SK-N-SH treated with all-trans-retinoic acid at 6 μM for 48 hours (cell line): ENCODE results near the gene BIN1.

ENCODE experiments used
- ATAC-seq: fragments of 200-7000 bp; cut with Tn5 transposase; 3 replicates; pipeline ENCODE4 v1.9.1; 2020; ENCODE audit warnings: mild to moderate bottlenecking, moderate library complexity
- ARNTL ChIP-seq: fragments of 450-650 bp; formaldehyde crosslinking; IDR thresholded peaks from 2 replicates; pipeline ENCODE4 v1.5.0; 2020; ENCODE audit warnings: low read depth, mild to moderate bottlenecking, moderate library complexity, borderline replicate concordance
- CSDC2 ChIP-seq: fragments of 250-450 bp; sonication (Bioruptor Pico); IDR thresholded peaks from 2 replicates; pipeline ENCODE4 v1.5.0; 2020; ENCODE audit warnings: mild to moderate bottlenecking, moderate library complexity
- GLIS3 ChIP-seq: fragments of 250-450 bp; sonication (Bioruptor Pico); IDR thresholded peaks from 2 replicates; pipeline ENCODE4 v1.5.0; 2020; ENCODE audit warnings: mild to moderate bottlenecking, moderate library complexity
- OSR1 ChIP-seq: fragments of 250-450 bp; sonication (Bioruptor Pico); IDR thresholded peaks from 2 replicates; pipeline ENCODE4 v1.8.0; 2022; ENCODE audit warnings: moderate library complexity, mild to moderate bottlenecking, inconsistent platforms
- PPARA ChIP-seq: fragments of 250-450 bp; sonication (Bioruptor Pico); IDR thresholded peaks from 2 replicates; pipeline ENCODE4 v1.5.0; 2020; ENCODE audit warnings: mild to moderate bottlenecking, borderline replicate concordance
- RARB ChIP-seq: fragments of 250-450 bp; sonication (Bioruptor Pico); IDR thresholded peaks from 2 replicates; pipeline ENCODE4 v1.8.0; 2021; ENCODE audit warnings: mild to moderate bottlenecking, moderate library complexity
- SNAI2 ChIP-seq: fragments of 250-450 bp; sonication (Bioruptor Pico); IDR thresholded peaks from 2 replicates; pipeline ENCODE4 v1.5.0; 2020; ENCODE audit warnings: mild to moderate bottlenecking, moderate library complexity
- TOX ChIP-seq: fragments of 250-450 bp; sonication (Bioruptor Pico); IDR thresholded peaks from 2 replicates; pipeline ENCODE4 v1.8.0; 2021; ENCODE audit warnings: mild to moderate bottlenecking, moderate library complexity, borderline replicate concordance
- ZC3H10 ChIP-seq: fragments of 250-450 bp; sonication (Bioruptor Pico); IDR thresholded peaks from 2 replicates; pipeline ENCODE4 v1.5.1; 2021; ENCODE audit warnings: mild to moderate bottlenecking, moderate library complexity
- ZFP3 ChIP-seq: fragments of 250-450 bp; sonication (Bioruptor Pico); IDR thresholded peaks from 2 replicates; pipeline ENCODE4 v1.5.0; 2020; ENCODE audit warnings: mild to moderate bottlenecking, moderate library complexity
- ZNF8 ChIP-seq: fragments of 450-650 bp; formaldehyde crosslinking; IDR thresholded peaks from 2 replicates; pipeline ENCODE4 v1.5.0; 2020; ENCODE audit warnings: mild to moderate bottlenecking, moderate library complexity
- TF ChIP-seq, protein P1 (sequence below): fragments of 250-450 bp; sonication (Bioruptor Pico); IDR thresholded peaks from 2 replicates; pipeline ENCODE4 v1.8.0; 2021; ENCODE audit warnings: low read depth, mild to moderate bottlenecking, moderate library complexity, borderline replicate concordance
- TF ChIP-seq, protein P2 (sequence below): fragments of 250-450 bp; sonication (Bioruptor Pico); IDR thresholded peaks from 2 replicates; pipeline ENCODE4 v1.5.0; 2020; ENCODE audit warnings: mild to moderate bottlenecking, moderate library complexity
- TF ChIP-seq, protein P3 (sequence below): fragments of 250-450 bp; sonication (Bioruptor Pico); IDR thresholded peaks from 2 replicates; pipeline ENCODE4 v1.5.1; 2021; ENCODE audit warnings: mild to moderate bottlenecking, moderate library complexity

Gene BIN1

DNA sequence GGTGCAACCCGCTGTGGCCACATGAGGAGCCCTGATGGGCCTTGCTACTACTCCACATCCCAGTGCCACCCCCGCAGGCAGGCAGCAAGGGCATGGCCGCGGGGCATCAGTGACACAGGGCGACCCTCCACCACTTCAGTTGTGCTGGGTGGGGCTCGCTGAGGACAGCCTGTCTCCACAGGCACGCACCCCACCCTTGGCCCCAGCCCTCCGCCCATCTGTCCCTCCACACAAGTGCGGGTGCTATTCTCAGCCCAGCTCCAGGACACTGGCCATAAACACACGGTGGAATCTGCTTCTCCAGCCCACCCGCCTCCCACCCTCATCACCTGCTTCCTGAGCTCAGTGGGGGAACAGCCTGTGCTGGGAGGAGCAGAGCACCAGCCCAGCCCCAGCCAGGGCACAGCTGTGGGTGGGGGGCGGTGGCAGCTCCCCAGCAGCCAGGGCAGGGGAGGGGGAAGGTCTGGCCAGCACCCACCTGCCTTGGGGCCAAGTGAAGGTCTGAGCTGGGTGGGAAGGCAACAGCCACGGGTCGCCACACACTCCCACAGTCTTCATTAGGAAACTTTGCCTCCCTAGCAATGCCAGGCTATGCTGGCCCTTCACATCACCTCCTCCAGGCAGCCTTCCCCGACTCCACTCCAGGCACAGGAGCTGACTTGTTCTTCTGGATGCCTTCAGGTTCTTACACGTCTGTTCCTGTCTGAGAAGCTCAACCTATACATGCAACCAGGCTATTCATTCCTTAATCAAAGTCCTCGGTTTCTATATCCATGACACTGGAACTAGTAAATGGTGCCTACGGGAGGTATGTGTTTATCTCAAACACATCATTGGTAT lies 16.5 kb downstream of the BIN1 start:
- TF ChIP-seq GLIS3 (CRISPR knock-in tag), result no peak
- TF ChIP-seq, protein P1, sequence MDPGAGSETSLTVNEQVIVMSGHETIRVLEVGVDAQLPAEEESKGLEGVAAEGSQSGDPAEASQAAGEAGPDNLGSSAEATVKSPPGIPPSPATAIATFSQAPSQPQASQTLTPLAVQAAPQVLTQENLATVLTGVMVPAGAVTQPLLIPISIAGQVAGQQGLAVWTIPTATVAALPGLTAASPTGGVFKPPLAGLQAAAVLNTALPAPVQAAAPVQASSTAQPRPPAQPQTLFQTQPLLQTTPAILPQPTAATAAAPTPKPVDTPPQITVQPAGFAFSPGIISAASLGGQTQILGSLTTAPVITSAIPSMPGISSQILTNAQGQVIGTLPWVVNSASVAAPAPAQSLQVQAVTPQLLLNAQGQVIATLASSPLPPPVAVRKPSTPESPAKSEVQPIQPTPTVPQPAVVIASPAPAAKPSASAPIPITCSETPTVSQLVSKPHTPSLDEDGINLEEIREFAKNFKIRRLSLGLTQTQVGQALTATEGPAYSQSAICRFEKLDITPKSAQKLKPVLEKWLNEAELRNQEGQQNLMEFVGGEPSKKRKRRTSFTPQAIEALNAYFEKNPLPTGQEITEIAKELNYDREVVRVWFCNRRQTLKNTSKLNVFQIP (CRISPR knock-in tag), result no peak
- TF ChIP-seq, protein P2, sequence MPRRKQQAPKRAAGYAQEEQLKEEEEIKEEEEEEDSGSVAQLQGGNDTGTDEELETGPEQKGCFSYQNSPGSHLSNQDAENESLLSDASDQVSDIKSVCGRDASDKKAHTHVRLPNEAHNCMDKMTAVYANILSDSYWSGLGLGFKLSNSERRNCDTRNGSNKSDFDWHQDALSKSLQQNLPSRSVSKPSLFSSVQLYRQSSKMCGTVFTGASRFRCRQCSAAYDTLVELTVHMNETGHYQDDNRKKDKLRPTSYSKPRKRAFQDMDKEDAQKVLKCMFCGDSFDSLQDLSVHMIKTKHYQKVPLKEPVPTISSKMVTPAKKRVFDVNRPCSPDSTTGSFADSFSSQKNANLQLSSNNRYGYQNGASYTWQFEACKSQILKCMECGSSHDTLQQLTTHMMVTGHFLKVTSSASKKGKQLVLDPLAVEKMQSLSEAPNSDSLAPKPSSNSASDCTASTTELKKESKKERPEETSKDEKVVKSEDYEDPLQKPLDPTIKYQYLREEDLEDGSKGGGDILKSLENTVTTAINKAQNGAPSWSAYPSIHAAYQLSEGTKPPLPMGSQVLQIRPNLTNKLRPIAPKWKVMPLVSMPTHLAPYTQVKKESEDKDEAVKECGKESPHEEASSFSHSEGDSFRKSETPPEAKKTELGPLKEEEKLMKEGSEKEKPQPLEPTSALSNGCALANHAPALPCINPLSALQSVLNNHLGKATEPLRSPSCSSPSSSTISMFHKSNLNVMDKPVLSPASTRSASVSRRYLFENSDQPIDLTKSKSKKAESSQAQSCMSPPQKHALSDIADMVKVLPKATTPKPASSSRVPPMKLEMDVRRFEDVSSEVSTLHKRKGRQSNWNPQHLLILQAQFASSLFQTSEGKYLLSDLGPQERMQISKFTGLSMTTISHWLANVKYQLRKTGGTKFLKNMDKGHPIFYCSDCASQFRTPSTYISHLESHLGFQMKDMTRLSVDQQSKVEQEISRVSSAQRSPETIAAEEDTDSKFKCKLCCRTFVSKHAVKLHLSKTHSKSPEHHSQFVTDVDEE (CRISPR knock-in tag), result no peak
- no peak for TF ChIP-seq ZNF8 (CRISPR knock-in tag)
- no peak for ATAC-seq

DNA sequence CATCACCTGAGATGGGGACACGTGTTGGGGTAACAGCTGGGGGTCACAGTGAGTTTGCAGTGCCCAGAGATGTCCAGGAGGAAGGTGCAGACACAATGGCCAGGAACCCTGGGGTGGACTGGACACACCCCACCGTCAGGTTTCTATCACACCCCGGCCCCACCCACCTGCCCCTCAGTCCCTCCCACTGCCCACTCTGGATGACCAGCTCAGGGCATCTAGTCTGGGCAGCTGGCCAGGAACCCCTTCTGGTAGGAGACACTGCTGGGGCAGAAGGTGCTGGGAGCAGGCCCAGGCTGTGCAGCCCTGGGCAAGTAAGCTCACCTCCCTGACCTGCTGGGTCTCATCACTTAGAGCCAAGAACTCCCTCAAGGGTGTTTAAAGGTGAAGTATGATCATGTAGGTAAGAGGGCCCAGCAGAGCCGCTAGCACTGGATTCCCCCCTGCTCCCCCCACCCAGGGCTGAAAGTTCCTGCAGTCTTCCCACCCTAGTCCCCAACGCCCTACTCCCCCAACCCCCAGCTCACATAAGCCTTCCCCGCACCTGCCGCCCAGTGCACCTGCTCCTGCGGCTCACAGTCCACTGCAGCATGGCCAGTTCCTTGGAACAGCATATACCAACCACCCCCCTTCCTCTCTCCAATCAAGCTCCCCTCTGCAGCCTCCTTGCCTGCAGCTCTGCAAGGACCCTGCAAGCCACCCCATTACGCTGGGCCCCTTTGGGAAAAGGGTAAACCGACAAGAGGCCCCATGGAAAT lies 17.3 kb downstream of the BIN1 start:
- TF ChIP-seq GLIS3 (CRISPR knock-in tag) (no peak), TOX (CRISPR knock-in tag) (no peak)
- no peak for ATAC-seq

DNA sequence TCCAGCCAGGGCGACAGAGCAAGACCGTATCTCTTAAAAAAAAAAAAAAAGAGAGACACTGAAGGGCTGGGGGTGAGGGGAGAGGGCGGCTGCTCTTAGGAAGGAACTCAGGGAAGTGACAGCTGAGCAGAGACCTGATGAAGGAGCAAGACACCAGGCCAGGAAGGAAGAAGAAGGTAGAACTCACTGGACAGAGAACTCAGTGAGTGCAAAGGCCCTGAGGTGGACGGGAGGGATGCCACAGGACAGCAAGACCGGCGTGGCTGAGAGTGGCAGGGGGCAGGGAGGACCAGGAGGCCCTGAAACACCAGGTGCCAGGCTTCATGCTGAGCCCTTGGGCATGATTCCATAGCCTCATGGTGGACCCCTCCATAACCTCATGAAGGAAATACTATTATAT lies 18.2 kb downstream of the BIN1 start:
- ATAC-seq, result no peak
- TF ChIP-seq, protein P3, sequence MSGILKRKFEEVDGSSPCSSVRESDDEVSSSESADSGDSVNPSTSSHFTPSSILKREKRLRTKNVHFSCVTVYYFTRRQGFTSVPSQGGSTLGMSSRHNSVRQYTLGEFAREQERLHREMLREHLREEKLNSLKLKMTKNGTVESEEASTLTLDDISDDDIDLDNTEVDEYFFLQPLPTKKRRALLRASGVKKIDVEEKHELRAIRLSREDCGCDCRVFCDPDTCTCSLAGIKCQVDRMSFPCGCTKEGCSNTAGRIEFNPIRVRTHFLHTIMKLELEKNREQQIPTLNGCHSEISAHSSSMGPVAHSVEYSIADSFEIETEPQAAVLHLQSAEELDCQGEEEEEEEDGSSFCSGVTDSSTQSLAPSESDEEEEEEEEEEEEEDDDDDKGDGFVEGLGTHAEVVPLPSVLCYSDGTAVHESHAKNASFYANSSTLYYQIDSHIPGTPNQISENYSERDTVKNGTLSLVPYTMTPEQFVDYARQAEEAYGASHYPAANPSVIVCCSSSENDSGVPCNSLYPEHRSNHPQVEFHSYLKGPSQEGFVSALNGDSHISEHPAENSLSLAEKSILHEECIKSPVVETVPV (CRISPR knock-in tag), result no peak
- no peak for TF ChIP-seq CSDC2 (CRISPR knock-in tag)
- no peak for TF ChIP-seq SNAI2 (CRISPR knock-in tag)
- no peak for TF ChIP-seq TOX (CRISPR knock-in tag)
- no peak for TF ChIP-seq ZFP3 (CRISPR knock-in tag)
- TF ChIP-seq OSR1 (CRISPR knock-in tag), result no peak
- TF ChIP-seq, all 23 proteins: peak for 0

DNA sequence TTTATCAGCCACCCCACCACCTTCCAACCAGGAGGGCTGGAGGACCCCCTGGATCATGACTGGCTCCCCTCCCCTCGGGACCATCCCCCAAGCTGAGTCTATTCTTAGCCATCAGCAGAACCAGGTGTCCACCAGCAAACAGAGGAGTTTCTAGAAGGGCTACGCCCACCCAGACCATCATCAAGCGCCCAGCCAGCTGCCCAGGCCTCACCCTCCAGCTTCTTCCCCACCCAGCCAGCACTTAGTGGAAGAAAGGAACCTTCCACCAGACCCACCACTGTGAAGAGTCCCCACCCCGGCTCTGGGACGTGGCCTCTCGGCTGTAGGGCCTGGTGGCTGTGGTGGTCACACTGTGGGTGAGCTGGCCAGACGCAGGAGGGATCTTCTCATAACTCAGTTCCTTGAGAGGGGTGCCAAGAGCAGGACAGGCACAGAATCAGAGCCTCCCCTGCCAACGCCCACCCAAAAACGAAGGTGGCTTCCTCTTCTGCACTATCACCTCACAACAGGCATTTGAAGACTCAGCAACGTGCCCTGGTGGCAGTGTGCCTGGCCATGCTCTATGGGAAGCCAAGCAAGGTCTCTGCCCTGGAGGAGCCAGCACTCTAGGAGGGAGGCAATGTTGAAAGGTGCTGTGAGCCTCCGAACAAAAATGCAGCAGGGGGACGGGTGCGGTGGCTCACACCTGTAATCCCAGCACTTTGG lies 19.0 kb downstream of the BIN1 start:
- TF ChIP-seq ZNF8 (CRISPR knock-in tag) (no peak), GLIS3 (CRISPR knock-in tag) (no peak), PPARA (CRISPR knock-in tag) (no peak), OSR1 (CRISPR knock-in tag) (no peak), SNAI2 (CRISPR knock-in tag) (no peak), ZC3H10 (CRISPR knock-in tag) (no peak), ARNTL (CRISPR knock-in tag) (no peak), RARB (CRISPR knock-in tag) (no peak)
- TF ChIP-seq, protein P1 (CRISPR knock-in tag), result no peak
- TF ChIP-seq, protein P3 (CRISPR knock-in tag), result no peak
- TF ChIP-seq, protein P2 (CRISPR knock-in tag), result no peak
- TF ChIP-seq, all 23 proteins: peak for 0
- ATAC-seq, result peak; percentile 4; the same call in 1 of the 3 replicates
